NOMO-1 (cell line): ENCODE measurements around the gene SYNC.
"Not testable (repeated sequence)": the region's sequence is repeated elsewhere in the genome, so short reads cannot be mapped to it uniquely, and the experiment has no call there.

ENCODE experiments used
- DNase-seq, 2 experiments: peaks; one replicate each; lab custom pipeline; 2025; ENCODE audit not compliant: unreplicated experiment in 2 of 2; lab: John Stamatoyannopoulos, UW

The SYNC gene

GRCh38 chr1:32724678-32725614 is 22.4 kb upstream of the SYNC start:
- peak in 1 of 2 experiments; percentile 32 for DNase-seq

GRCh38 chr1:32719681-32720275 is 17.2 kb upstream of the SYNC start:
- no peak for DNase-seq

GRCh38 chr1:32718527-32718926 is 16.0 kb upstream of the SYNC start:
- no peak for DNase-seq

- no peak for DNase-seq
Observed at GRCh38 chr1:32718036-32718435, 15.5 kb upstream of the SYNC start.

- DNase-seq: no peak
Observed at GRCh38 chr1:32717503-32717902, 14.9 kb upstream of the SYNC start.

GRCh38 chr1:32716312-32717148 is 14.0 kb upstream of the SYNC start:
- peak; percentile 24 to 44 for DNase-seq

GRCh38 chr1:32715901-32716311 is 13.3 kb upstream of the SYNC start:
- DNase-seq: no peak

GRCh38 chr1:32714277-32714676 is 11.7 kb upstream of the SYNC start:
- DNase-seq: no peak

GRCh38 chr1:32713081-32713480 is 10.5 kb upstream of the SYNC start:
- DNase-seq: no peak

- not testable (repeated sequence) for DNase-seq
Observed at GRCh38 chr1:32711221-32711620, 8.7 kb upstream of the SYNC start.

GRCh38 chr1:32709476-32709875 is 6.9 kb upstream of the SYNC start:
- no peak for DNase-seq

GRCh38 chr1:32709075-32709474 is 6.5 kb upstream of the SYNC start:
- no peak for DNase-seq

- no peak for DNase-seq
Observed at GRCh38 chr1:32706491-32706890, 3.9 kb upstream of the SYNC start.

GRCh38 chr1:32705516-32705915 is 2.9 kb upstream of the SYNC start:
- no peak for DNase-seq

GRCh38 chr1:32703479-32704291 is 1.1 kb upstream of the SYNC start:
- no peak for DNase-seq

- DNase-seq: no peak
Observed at GRCh38 chr1:32701951-32702598, 495 bp downstream of the SYNC start.

- no peak for DNase-seq
Observed at GRCh38 chr1:32701421-32701911, 1.1 kb downstream of the SYNC start.

GRCh38 chr1:32696996-32697395 is 5.6 kb downstream of the SYNC start:
- not testable (repeated sequence) for DNase-seq

GRCh38 chr1:32696041-32696440 is 6.5 kb downstream of the SYNC start:
- DNase-seq: no peak
